Motor neuron (in vitro differentiated cells): Measurements from ENCODE around the gene FSD1L. TPM values are rescaled to one million over a fixed set of nuclear protein-coding genes. Genes with fewer than 3 reads are reported as not detected.

Experiments used
- ATAC-seq, 8 experiments: fragments of 200-7000 bp; cut with Tn5 transposase; replicated peaks in 6 of 8; 2 replicates each; pipeline ENCODE4 v1.8.0; 2021; ENCODE audit warnings: mild to moderate bottlenecking in 8 of 8, moderate library complexity in 8 of 8
- H3K27ac ChIP-seq, 2 donors: fragments of 250-450 bp; sonication (Bioruptor Pico); 2 replicates each; pipeline ENCODE4 v1.9.0; 2021; ENCODE audit warnings: antibody characterized with exemption in 2 of 2, mild to moderate bottlenecking in 2 of 2, moderate library complexity in 1 of 2
- H3K4me1 ChIP-seq, 2 donors: fragments of 250-450 bp; sonication (Bioruptor Pico); replicated peaks in 1 of 2; 2 replicates each; pipeline ENCODE4 v1.6.1; 2021; ENCODE audit warnings: antibody characterized with exemption in 2 of 2, mild to moderate bottlenecking in 2 of 2, moderate library complexity in 1 of 2
- H3K4me3 ChIP-seq, 5 donors: fragments of 250-450 bp; sonication (Bioruptor Pico); 2 replicates each; pipeline ENCODE4 v1.9.0; 2021; ENCODE audit warnings: antibody characterized with exemption in 5 of 5, mild to moderate bottlenecking in 5 of 5, moderate library complexity in 4 of 5
- WGBS, 10 experiments: fragments of 450-650 bp; shearing (Covaris generic); methylation state at CpG; one replicate each; pipeline ENCODE4 v1.0.0; 2022; 5-methylcytosine and 5-hydroxymethylcytosine counted together
- in situ Hi-C, 9 experiments: fragments of 400-800 bp; cut with MboI; loops; one replicate each; pipeline ENCODE4 v1.15.0; 2021; ENCODE audit warnings: low sequenced_read_pairs in 9 of 9, low pct_unique_long_range_greater_than_20kb in 2 of 9; ENCODE audit not compliant: unreplicated experiment in 9 of 9
- total RNA-seq, 8 experiments: library from RNA; unstranded; fragments of 300-600 nt; gene quantifications; 2 replicates each; pipeline versions ENCODE4 v1.2.3 to v1.2.4, GENCODE V29; 2022

The FSD1L gene
- total RNA-seq = 10 to 100 TPM in 5 of 8 experiments, 1 to 10 TPM in 3; 1.8 to 41.1 (median 29.0) TPM

DNA sequence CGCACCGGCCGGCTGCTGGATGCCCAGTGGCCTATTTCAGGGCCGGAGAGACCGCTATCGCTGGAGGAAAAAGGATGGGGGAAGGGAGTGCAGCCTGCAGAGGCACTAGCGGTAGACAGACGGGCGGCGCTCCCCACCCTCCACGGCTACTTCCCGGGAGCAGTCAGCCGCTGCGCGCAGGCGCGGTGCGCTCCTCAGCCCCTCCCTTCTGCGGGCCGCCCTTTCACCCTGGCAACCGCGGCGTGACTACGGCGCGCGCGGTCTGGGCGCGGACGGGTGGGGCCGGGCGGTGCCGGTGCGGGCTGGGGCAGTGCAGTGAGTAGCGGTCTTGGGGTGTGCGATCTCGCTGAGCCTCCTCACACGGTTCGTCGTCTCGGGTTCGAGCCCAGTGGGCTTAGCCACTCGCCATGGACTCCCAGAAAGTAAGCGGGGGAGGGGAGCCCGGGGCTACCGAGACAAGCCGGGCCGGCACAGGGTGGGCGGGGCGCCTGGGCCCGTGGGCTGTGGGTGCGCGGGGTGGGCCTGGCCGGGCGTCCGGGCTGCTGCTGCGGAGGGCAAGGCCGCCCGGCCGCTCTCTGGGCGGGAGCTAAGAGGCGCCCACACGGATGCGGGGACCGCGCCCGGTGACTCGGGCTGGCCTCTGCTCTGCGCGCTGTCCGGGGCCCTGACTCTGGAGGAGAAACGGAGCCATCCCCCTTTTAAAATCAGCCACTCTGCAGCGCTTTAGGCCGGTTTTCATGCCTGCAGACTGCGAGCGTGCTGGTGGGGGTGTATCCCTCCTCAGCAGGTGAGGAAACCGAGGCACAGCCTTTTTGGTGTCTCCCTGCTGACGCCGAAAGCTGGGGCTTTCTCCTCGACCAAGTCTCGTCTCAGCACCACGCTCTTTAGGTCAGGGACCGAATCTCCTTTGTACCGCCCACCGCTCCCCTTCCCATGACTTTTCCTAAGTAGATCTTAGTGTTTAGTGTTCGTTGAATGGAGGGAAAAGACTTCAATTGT, at the start of gene FSD1L:
Gene FSD1L, plus strand, starts transcription at position 221 of the 999 bp plus-strand sequence. Its CDS starts 187 bp downstream, at position 408.
- ATAC-seq = peak; percentile 88 to 96 (median 95)
- peaks cover 5 to 6% of the 10 kb centered on the region in 2 donors for H3K4me1 ChIP-seq
- in situ Hi-C loops = no loop called here
- WGBS, 10 experiments = 0 to 2% (median 0%) methylated on average over 1 to 13 of the region's 87 CpGs; no CpG with 5 or more reads in 4 of the 10 experiments
- H3K4me3 ChIP-seq = peak within 1 kb of the TSS; percentile 65 to 91 (median 76)
- peak within 1 kb of the TSS; percentile 51 to 79 for H3K27ac ChIP-seq

DNA sequence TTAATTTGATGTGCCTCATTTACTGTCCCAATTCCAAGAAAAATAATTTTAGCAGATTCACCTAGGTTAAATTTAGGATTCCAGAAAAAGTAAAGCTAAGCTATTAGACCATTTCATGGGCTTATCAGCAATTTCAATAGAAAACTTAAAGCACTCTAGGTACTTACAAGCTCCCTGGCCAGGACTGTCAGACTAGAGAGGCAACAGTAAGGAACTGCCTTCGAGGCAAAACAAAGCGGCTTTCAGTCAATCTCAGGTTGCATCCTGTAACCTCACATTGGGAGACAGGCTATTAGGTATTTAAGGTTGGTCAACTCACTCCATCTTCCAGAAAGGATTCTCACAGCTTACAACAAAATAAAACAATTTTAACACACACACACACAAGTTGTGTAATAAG, 48.7 kb upstream of the FSD1L start:
- 20 to 100% (median 85%) methylated on average over 1 to 2 of the region's 2 CpGs; no CpG with 5 or more reads in 6 of the 10 experiments for WGBS, 10 experiments
- no peak for ATAC-seq
- in situ Hi-C loops = no loop called here
- Histone ChIP-seq H3K27ac (no peak overlapping the region), H3K4me1 (peaks cover 0 to 7% of the 10 kb centered on the region in 2 donors), H3K4me3 (no peak overlapping the region)

DNA sequence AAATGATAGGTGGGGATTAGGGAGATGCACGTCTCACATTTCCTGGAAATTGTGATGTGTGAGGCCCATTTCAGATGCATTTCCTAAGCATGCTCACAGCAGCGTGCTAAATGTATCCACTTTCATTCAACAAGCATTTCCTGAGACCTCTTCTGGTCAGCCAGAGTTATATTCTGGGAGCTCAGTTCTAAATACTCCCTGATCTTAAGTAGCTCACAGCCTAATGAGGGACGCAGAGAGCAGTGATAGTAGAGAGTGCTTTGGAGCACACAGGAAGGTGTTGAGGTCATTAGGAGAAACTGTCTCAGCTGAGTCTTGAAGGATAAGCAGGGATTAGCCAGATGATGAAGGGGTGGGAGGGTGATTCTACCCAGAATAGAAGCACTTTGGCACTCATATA, 46.2 kb upstream of the FSD1L start:
- peaks cover 0 to 9% of the 10 kb centered on the region in 2 donors for H3K4me1 ChIP-seq
- no peak overlapping the region for H3K4me3 ChIP-seq
- WGBS, 10 experiments = 27 to 80% (median 57%) methylated on average over 1 to 3 of the region's 3 CpGs; no CpG with 5 or more reads in 2 of the 10 experiments
- peak; percentile 53 to 73 (median 66) for ATAC-seq
- in situ Hi-C loops = loop anchor here in 7 of 9 experiments (25.0 kb wide), 3 partner anchors 239 to 614 kb away; no protein-coding TSS in a partner anchor
- H3K27ac ChIP-seq = no peak overlapping the region

DNA sequence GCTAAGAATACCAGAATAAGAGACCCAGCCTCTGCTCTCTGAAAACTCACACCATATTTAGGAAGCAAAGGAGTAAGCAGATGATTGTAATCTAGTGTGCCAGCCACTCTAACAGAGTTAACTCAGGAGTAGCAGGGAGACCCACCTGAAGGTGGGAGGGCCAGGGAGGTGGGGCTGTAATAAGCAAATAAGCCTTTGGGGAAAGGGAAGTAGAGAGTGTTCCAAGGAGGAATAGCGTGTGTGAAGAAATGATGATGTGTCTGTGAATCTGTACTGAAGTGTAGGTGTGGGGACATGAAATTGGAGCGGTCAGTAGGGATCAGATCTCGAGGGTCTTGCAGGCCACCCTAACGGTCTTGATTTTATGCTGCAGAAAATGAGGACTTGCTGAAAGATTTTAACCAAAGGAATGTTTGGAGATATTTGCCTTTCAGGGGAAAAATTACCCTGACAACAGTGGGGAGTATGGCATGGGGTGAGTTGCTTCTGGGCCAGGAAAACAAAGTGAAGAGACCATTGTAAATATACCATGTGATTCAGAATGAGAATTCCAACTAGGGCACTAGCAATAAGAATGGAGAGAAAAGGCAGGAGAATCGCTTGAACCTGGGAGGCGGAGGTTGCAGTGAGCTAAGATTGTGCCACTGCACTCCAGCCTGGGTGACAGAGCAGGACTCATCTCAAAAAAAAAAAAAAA, 44.1 kb upstream of the FSD1L start:
- no peak overlapping the region for H3K27ac ChIP-seq
- in situ Hi-C loops = loop anchor here in 7 of 9 experiments (25.0 kb wide), 3 partner anchors 241 to 616 kb away; no protein-coding TSS in a partner anchor
- WGBS, 10 experiments = 58 to 100% (median 71%) methylated on average over 2 to 6 of the region's 6 CpGs; no CpG with 5 or more reads in 3 of the 10 experiments
- peak in 5 of 8 experiments; percentile 6 to 91 (median 64) for ATAC-seq
- H3K4me1 ChIP-seq = peaks cover 0 to 9% of the 10 kb centered on the region in 2 donors
- no peak overlapping the region for H3K4me3 ChIP-seq

DNA sequence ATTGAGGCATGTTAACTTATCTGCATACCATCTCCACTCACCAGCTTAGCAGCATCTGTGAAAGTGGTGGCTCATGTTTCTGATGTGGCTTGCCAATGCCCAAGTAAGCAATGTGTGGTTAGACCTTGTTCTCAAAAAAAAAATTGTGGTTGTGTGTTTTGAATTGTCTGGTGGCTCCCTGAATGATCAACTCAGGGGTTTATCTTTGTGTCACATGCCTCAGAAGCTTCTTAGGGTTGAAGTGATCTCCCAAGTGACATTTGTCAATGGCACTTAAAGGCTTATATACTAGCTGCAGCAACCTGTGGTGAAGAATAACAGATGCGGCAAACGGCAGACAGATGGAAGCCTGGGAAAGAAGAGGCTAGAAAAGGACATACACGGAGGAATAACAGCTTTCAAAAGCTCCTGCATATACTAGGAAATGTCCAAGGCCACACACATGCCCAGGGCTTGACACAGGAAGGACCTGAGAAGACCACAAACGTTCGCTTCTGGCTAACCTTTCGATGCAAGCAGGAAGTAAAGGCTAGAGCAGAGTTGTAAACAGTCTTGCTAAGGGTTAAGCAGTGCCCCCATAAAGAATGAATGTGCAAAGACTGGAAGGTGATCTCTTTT, 42.2 kb upstream of the FSD1L start:
- no peak for ATAC-seq

DNA sequence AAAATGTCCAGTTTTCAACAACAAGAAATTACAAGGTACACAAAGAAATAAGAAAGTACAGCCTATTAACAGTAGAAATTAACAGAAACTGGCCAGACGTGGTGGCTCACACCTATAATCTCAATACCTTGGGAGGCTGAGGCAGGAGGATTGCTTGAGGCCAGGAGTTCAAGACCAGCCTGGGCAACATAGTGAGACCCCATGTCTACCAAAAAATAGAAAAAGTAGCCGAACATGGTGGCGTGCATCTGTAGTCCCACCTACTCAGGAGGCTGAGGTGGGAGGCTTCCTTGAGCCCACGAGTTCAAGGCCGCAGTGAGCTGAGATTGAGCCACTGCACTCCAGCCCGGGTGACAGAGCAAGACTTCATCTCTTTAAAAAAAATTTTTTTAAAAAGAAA, 41.5 kb upstream of the FSD1L start:
- Histone ChIP-seq H3K4me1 (peaks cover 0 to 9% of the 10 kb centered on the region in 2 donors), H3K4me3 (no peak overlapping the region), H3K27ac (no peak overlapping the region)
- in situ Hi-C loops = loop anchor here in 7 of 9 experiments (25.0 kb wide), 3 partner anchors 244 to 619 kb away; no protein-coding TSS in a partner anchor
- ATAC-seq = no peak
- 67 to 100% (median 92%) methylated on average over 1 to 5 of the region's 6 CpGs; no CpG with 5 or more reads in 2 of the 10 experiments for WGBS, 10 experiments

More for the DNA sequence above, 42.2 kb upstream of the FSD1L start:
- in situ Hi-C loops = loop anchor here in 7 of 9 experiments (25.0 kb wide), 3 partner anchors 243 to 618 kb away; no protein-coding TSS in a partner anchor
- Histone ChIP-seq H3K4me1 (peaks cover 0 to 9% of the 10 kb centered on the region in 2 donors), H3K4me3 (no peak overlapping the region), H3K27ac (no peak overlapping the region)
- WGBS, 10 experiments = 37 to 94% (median 80%) methylated on average over 2 to 6 of the region's 6 CpGs

DNA sequence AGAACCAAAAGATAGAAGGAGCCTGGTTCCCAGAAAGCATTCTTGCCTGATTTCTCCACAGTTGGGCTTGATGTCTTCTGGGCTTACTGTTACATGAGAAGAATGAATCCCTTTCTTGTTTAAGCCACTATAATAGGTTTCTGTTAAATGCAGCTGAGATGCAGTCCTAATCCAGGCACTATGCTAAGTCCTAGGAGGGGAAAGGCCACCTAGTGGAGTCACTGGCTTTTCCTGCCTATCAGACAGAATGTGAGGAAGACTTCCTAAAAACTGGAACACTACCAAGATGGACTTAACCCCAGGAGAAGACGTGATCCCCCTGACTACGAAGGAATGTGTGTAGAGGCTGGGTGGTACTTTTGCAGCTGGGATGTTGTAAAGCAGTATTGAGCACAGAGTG, 34.3 kb upstream of the FSD1L start:
- ATAC-seq = peak in 5 of 8 experiments; percentile 42 to 74 (median 69)
- in situ Hi-C loops = loop anchor here in 7 of 9 experiments (10.0 to 25.0 kb wide), 4 partner anchors 251 to 626 kb away; partner anchors contain the start of gene ABCA1 (in 1 of the 7)

DNA sequence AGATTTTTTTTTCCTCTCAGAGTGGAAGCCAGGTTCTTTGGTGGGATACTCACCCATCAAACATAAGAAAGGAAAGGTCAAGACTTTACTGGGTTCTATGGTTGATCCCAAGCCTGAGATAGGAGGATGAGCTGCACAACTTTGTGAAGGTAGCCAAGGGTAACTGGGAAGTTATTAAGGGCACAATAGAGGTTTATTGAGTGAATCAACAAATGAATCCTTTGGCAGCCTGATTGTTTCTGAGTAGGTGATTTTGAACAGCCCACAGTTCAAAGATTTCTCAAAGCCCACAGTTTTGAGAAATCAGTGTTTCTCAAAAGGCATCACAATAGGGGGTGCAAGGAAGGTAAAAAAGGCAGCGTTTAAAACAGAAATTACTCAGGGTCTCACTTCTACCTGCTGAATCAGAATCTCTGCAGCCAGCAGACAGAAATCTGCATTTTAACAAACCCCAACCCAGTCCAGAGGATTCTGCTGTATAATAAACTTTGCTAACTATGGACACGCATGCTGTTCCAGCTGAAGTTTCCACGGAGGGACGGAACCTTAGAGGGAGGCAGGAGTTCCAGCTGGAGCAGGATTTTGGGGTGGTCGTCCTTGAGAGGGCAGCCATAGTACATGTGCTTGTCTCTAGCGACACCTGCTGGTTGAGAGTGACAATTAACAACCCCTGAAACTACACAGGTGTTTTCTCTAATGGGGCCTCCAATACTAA, 32.7 kb upstream of the FSD1L start:
- peak; percentile 45 to 93 (median 89) for ATAC-seq
- in situ Hi-C loops = loop anchor here in 7 of 9 experiments (10.0 to 25.0 kb wide), 4 partner anchors 253 to 628 kb away; partner anchors contain the start of gene ABCA1 (in 1 of the 7)
- peaks cover 2 to 7% of the 10 kb centered on the region in 2 donors for H3K4me1 ChIP-seq
- WGBS, 10 experiments = 0 to 10% (median 4%) methylated on average over 1 to 6 of the region's 6 CpGs; no CpG with 5 or more reads in 2 of the 10 experiments
- no peak overlapping the region for H3K27ac ChIP-seq
- H3K4me3 ChIP-seq = peak overlapping the region in 3 of 5 donors; percentile 17 to 21 (median 20)

More for the DNA sequence above, 34.3 kb upstream of the FSD1L start:
- H3K4me3 ChIP-seq = no peak overlapping the region
- H3K4me1 ChIP-seq = peaks cover 2 to 7% of the 10 kb centered on the region in 2 donors
- WGBS, 10 experiments = 0 to 83% (median 54%) methylated on average over 2 of the region's 2 CpGs; no CpG with 5 or more reads in 4 of the 10 experiments
- H3K27ac ChIP-seq = no peak overlapping the region

DNA sequence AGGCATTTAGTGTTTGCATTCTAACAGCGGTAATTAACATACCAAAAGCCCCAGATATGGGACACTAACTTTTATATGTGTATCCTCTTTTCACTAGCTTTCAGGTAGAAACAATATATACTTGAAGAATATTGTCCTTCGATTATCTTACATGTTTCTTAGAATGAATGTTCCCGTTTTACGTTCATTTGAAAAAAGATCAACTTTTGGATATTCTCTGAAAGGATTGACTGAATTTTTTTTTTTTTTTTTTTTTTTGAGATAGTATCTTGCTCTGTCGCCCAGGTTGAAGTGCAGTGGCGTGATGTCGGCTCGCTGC, 32.2 kb upstream of the FSD1L start:
- no peak overlapping the region for H3K27ac ChIP-seq
- in situ Hi-C loops = loop anchor here in 7 of 9 experiments (10.0 to 25.0 kb wide), 4 partner anchors 253 to 628 kb away; partner anchors contain the start of gene ABCA1 (in 1 of the 7)
- no peak for ATAC-seq

DNA sequence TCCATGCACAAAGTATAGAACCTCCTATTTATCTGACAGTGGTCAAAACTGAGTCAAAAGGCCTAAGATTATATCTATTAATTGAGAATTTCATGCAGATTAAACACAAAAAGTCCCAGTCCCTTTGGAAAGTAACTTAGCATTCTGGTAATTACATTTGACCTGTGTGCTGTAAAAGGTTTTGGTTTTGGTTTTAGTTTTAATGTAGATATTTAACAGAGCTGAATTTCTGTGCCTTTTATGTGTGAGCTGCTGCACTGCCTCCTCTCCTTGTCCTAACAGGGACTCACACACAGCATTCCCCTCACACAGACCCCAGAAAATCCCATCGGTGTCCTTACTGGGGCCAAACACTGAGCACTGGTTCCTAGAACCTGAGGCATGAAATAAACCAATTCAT, 31.0 kb upstream of the FSD1L start:
- Histone ChIP-seq H3K27ac (no peak overlapping the region), H3K4me1 (peaks cover 2 to 7% of the 10 kb centered on the region in 2 donors), H3K4me3 (no peak overlapping the region)
- 83 to 100% (median 100%) methylated on average over 1 of the region's 1 CpG; no CpG with 5 or more reads in 5 of the 10 experiments for WGBS, 10 experiments
- in situ Hi-C loops = loop anchor here in 7 of 9 experiments (10.0 to 25.0 kb wide), 4 partner anchors 255 to 630 kb away; partner anchors contain the start of gene ABCA1 (in 1 of the 7)
- no peak for ATAC-seq

More for the DNA sequence above, 32.2 kb upstream of the FSD1L start:
- no peak overlapping the region for H3K4me3 ChIP-seq
- H3K4me1 ChIP-seq = peaks cover 2 to 7% of the 10 kb centered on the region in 2 donors
- WGBS, 10 experiments = 62 to 95% (median 79%) methylated on average over 4 to 8 of the region's 8 CpGs
